HUDEP-2 (cell line): Measurements from ENCODE around the gene FAM163B.

Source experiments
- DNase-seq, 76 experiments: peaks; one replicate each; lab custom pipeline; 2025; ENCODE audit not compliant: unreplicated experiment in 76 of 76; lab: John Stamatoyannopoulos, UW

The FAM163B gene

GRCh38 chr9:133609311-133610098 lies at the start of gene FAM163B:
Gene FAM163B, minus strand, starts transcription at chr9:133609389. Its CDS starts 29,166 bp downstream, at chr9:133580223.
- DNase-seq = peak in 30 of 76 experiments; percentile 2 to 44 (median 26)

- no peak for DNase-seq
Observed at GRCh38 chr9:133657120-133657661, 48.0 kb upstream of the FAM163B start.

GRCh38 chr9:133656211-133657119 lies 47.3 kb upstream of the FAM163B start:
- DNase-seq = no peak

GRCh38 chr9:133655701-133656100 lies 46.5 kb upstream of the FAM163B start:
- no peak for DNase-seq

- no peak for DNase-seq
Observed at GRCh38 chr9:133654736-133655657, 45.8 kb upstream of the FAM163B start.

GRCh38 chr9:133653638-133654037 lies 44.4 kb upstream of the FAM163B start:
- DNase-seq = no peak

GRCh38 chr9:133650026-133650425 lies 40.8 kb upstream of the FAM163B start:
- no peak for DNase-seq

- no peak for DNase-seq
Observed at GRCh38 chr9:133649194-133649593, 40.0 kb upstream of the FAM163B start.

- no peak for DNase-seq
Observed at GRCh38 chr9:133647765-133648469, 38.7 kb upstream of the FAM163B start.

GRCh38 chr9:133647148-133647547 lies 38.0 kb upstream of the FAM163B start:
- DNase-seq = no peak

- DNase-seq = no peak
Observed at GRCh38 chr9:133645021-133645765, 36.0 kb upstream of the FAM163B start.

GRCh38 chr9:133643978-133644760 lies 35.0 kb upstream of the FAM163B start:
- DNase-seq = no peak

- no peak for DNase-seq
Observed at GRCh38 chr9:133643362-133643755, 34.2 kb upstream of the FAM163B start.

GRCh38 chr9:133642708-133643361 lies 33.6 kb upstream of the FAM163B start:
- DNase-seq = no peak

GRCh38 chr9:133641861-133642595 lies 32.8 kb upstream of the FAM163B start:
- no peak for DNase-seq

GRCh38 chr9:133641396-133641655 lies 32.1 kb upstream of the FAM163B start:
- DNase-seq = no peak
